Activated T-cell treated with anti-CD3 and anti-CD28 coated beads, Interleukin-2, amount 50 U/mL, for 1 hour (primary cell): ENCODE measurements around the gene GNB2.
"Not testable (repeated sequence)": the region's sequence is repeated elsewhere in the genome, so short reads cannot be mapped to it uniquely, and the experiment has no call there.

ENCODE experiments used
- DNase-seq: peaks from one replicate; pipeline ENCODE4 v3.0.0-alpha.2; 2020

The GNB2 gene

DNA sequence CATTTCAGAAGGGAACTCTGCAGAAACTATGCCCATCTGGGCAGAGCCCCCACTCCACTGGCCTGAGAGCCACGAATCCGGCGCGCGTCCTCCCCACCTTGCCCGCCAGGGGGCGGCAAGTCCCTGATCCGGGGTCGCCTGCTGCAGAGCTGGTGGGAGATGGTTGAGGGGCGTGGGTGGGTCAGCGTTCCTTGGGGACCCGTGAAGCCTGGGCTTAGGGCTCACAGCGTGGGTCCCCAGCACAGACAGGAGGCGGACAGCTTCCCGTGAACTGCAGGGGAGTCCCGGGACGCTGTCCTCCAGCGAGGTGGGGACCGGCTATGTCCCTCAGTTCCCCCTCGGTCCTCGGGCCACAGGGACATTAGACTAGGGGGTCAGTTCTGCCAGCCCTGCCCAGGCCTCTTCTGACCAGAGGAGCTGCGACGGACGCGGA is 31.8 kb downstream of the GNB2 start:
- DNase-seq: peak; percentile 80

DNA sequence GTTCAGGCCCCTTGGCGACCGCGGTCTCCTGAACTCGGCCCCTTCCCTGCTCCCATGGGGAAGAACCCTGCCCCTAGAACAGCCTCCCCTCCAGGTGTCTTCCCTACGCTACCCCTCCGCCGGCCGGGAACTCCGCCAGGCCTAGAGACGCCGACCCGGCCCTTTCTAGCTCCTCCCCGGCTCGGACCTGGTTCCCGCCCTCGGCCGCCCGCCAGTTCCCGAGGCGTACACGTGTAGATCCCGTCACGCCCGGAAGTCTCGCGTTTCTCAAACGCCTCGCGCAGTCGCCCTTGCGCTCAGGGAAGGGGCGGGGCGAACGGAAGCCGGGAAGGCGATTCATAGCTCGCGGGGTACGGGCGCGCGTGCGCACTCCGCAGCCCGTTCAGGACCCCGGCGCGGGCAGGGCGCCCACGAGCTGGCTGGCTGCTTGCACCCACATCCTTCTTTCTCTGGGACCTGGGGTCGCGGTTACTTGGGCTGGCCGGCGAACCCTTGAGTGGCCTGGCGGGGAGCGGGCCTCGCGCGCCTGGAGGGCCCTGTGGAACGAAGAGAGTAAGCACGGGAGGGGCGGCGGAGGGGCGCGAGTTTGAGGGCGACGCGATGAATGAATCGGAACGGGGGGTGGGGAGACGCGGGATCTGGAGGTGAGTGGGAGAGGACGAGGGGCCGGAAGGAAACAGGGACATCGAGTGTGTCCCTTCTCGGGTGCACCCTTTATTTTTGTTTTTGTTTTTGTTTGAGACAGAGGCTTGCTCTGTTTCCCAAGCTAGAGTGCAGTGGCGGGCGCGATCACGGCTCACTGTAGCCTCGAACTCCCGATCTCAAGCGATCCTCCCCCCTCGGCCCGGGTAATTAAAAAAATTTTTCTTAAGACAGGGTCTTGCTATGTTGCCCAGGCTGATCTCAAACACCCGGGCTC is 32.5 kb downstream of the GNB2 start, which contains the start of gene POP7:
Gene POP7, plus strand, starts transcription at position 369 of the 919 bp plus-strand sequence. CDS start 710 bp downstream, outside the sequence.
- DNase-seq: peak; percentile 97

DNA sequence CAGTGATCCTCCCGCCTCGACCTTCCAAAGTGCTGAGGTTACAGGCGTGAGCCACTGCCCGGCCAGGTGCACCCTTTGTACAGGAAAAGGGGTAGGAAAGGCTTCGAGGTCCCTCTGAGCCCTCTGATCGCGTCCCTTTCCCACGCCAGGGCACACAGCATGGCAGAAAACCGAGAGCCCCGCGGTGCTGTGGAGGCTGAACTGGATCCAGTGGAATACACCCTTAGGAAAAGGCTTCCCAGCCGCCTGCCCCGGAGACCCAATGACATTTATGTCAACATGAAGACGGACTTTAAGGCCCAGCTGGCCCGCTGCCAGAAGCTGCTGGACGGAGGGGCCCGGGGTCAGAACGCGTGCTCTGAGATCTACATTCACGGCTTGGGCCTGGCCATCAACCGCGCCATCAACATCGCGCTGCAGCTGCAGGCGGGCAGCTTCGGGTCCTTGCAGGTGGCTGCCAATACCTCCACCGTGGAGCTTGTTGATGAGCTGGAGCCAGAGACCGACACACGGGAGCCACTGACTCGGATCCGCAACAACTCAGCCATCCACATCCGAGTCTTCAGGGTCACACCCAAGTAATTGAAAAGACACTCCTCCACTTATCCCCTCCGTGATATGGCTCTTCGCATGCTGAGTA is 33.3 kb downstream of the GNB2 start:
- DNase-seq: no peak

GRCh38 chr7:100708395-100708794 is 34.9 kb downstream of the GNB2 start:
- DNase-seq: no peak

DNA sequence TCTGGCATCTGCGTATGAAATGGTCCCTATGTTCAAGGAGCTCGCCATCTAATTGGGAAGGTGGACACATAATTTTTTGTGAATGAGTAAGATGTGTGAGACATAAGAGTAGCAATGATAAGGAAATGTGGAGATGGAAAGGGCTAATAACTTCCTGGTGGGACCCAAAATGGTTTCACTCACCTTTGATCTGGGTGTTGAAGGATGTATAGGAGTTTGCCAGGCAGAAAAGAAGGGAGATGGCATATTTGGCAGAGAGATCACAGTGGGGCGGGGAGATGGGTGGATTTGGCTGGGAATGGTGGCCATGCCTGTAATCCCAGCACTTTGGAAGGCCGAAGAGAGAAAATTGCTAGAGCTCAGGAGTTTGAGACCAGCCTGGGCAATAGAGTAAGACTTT is 36.9 kb downstream of the GNB2 start:
- no peak for DNase-seq

DNA sequence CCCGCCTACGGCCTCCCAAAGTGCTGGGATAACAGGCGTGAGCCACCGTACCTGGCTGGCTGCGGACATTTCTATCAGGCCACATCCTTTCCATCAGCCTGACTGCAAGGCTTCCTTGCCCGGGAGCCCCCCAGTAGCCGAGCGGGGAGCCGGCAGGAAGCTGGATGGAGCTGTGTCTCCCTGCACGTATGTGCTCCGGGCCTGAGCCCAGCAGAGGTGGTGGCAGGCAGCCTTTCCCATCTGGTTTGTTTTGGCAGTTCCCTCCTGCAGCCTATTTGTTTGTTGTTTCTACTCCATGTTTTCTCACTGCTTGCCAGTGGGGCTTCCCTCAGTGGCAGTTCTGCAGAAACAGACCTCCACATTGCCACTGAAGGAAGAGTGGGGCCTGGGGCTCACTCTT is 37.8 kb downstream of the GNB2 start:
- no peak for DNase-seq

GRCh38 chr7:100714725-100715124 is 41.2 kb downstream of the GNB2 start:
- DNase-seq: no peak

- DNase-seq: not testable (repeated sequence)
Observed at GRCh38 chr7:100717073-100717472, 43.5 kb downstream of the GNB2 start.

DNA sequence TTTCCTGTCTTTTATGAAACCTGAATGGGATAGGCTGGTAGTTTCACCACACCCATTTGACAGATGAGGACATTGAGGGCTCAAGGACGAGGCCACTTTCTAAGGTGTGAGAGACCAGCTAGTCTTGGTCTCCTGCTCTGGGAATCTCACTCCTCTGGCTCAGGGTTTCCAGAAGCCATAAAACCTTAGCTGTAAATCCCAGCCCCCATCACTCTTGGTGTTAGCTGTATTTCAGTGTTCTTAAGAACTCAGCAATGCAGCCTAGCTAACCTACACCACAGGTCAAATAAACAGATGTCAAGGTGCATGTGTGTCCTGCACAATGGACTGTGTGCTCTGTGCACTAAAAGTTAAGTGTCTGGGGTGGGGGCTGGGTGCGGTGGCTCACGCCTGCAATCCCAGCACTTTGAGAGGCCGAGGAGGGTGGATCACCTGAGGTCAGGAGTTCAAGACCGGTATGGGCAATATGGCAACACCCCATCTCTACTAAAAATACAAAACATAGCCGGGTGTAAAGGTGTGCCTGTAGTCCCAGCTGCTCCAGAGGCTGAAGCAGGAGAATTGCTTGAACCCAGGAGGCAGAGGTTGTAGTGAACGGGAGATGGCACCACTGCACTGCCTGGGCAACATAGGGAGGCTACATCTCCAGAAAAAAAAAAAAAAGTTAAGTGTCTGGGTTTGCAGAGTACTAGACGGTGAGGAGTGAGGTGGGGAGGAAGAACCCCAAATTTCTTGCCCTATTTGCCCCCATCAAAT is 46.2 kb downstream of the GNB2 start:
- DNase-seq: no peak

- no peak for DNase-seq
Observed at GRCh38 chr7:100720279-100720670, 46.7 kb downstream of the GNB2 start, which contains the start of gene EPO. Gene EPO (plus strand): TSS chr7:100720468. CDS start chr7:100720981, 513 bp downstream.

GRCh38 chr7:100720671-100721504 is 47.3 kb downstream of the GNB2 start:
- no peak for DNase-seq

- DNase-seq: no peak
Observed at GRCh38 chr7:100721505-100721812, 47.9 kb downstream of the GNB2 start.

DNA sequence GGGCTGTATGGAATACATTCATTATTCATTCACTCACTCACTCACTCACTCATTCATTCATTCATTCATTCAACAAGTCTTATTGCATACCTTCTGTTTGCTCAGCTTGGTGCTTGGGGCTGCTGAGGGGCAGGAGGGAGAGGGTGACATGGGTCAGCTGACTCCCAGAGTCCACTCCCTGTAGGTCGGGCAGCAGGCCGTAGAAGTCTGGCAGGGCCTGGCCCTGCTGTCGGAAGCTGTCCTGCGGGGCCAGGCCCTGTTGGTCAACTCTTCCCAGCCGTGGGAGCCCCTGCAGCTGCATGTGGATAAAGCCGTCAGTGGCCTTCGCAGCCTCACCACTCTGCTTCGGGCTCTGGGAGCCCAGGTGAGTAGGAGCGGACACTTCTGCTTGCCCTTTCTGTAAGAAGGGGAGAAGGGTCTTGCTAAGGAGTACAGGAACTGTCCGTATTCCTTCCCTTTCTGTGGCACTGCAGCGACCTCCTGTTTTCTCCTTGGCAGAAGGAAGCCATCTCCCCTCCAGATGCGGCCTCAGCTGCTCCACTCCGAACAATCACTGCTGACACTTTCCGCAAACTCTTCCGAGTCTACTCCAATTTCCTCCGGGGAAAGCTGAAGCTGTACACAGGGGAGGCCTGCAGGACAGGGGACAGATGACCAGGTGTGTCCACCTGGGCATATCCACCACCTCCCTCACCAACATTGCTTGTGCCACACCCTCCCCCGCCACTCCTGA is 49.1 kb downstream of the GNB2 start:
- no peak for DNase-seq

DNA sequence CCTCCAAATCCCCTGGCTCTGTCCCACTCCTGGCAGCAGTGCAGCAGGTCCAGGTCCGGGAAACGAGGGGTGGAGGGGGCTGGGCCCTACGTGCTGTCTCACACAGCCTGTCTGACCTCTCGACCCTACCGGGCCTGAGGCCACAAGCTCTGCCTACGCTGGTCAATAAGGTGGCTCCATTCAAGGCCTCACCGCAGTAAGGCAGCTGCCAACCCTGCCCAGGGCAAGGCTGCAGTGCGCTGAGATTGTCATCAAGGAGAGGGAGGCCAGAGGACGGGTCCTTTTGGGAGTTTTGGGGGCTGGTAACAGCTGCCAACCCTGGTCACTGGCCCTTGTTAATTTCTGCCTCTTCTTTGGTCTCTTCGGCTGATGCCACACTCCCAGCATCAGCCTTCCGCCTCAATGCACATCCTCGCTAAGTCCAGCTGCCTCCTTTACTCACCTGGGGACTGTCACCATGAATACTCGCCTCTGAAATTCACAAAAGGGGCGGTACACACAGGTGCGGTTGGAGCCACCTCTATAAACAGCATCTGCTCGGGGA is 50.3 kb downstream of the GNB2 start:
- DNase-seq: no peak

GRCh38 chr7:100724364-100724763 is 50.8 kb downstream of the GNB2 start:
- not testable (repeated sequence) for DNase-seq

DNA sequence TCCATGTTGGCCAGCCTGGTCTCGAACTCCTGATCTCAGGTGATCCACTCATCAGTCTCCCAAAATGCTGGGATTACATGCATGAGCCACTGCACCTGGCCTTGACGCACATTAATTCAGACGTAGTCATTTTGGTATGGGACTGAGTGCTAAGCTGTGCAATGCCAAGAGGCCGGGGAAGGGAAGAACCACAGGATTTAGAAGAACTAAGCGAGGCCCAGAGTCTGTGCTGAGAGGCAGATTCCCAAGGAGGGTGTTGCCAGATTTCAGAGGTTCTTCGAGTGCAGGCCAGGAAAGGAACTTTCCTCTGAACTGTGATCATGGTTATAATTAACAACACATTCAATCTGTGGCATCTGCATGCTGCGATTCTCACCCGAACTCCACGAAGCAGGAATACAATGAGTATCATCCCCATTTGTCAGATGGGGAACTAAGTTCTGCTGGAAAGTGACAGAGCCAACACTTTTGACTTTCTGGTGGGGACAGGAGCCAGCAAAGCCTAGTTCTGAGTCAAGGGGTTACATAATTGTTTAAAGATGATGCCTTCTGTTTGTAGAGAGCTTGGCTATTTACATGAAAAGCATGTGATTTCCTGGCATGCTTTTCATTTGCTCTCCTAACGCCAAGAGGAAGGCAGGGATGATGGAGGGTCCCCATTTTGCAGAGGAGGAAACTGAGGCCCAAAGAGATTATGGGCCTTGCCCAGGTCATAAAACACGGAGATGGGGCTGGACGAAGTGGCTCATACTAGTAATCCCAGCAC is 53.6 kb downstream of the GNB2 start:
- DNase-seq: no peak

- no peak for DNase-seq
Observed at GRCh38 chr7:100728196-100728595, 54.7 kb downstream of the GNB2 start.
